Adrenal gland (tissue), 12 donors: ENCODE results near the gene DZIP1L. TPM values are rescaled to one million over a fixed set of nuclear protein-coding genes. Genes with fewer than 3 reads are reported as not detected.
"Not testable (repeated sequence)": the region's sequence is repeated elsewhere in the genome, so short reads cannot be mapped to it uniquely, and the experiment has no call there.

Experiments used
- DNase-seq, 7 donors: peaks; one replicate each; pipeline ENCODE4 v3.0.0-alpha.2; 2019 to 2020
- H3K27ac ChIP-seq, 5 donors: fragments of 200-600 bp; sonication (generic) in 4 of 5; 1 replicate in 3 of 5; 2 replicates in 2 of 5; pipeline versions ENCODE4 v1.5.1 to v1.8.0; 2016 to 2020; ENCODE audit warnings: mild to moderate bottlenecking in 1 of 5
- H3K27me3 ChIP-seq: fragments of 200-600 bp; 2 replicates; pipeline ENCODE4 v1.8.0; 2021
- H3K36me3 ChIP-seq, 2 donors: fragments of 200-600 bp; replicated peaks in 1 of 2; 1 replicate in 1 of 2; 2 replicates in 1 of 2; pipeline versions ENCODE4 v1.5.1 to v1.8.0; 2018 to 2022
- H3K4me1 ChIP-seq, 2 donors: fragments of 200-600 bp; replicated peaks in 1 of 2; 1 replicate in 1 of 2; 2 replicates in 1 of 2; pipeline versions ENCODE4 v1.5.1 to v1.8.0; 2018 to 2021
- H3K4me3 ChIP-seq, 4 donors: fragments of 200-600 bp; sonication (generic) in 3 of 4; one replicate each; pipeline ENCODE4 v1.5.1; 2016 to 2018
- H3K9me3 ChIP-seq, 3 donors: fragments of 200-600 bp; sonication (generic) in 1 of 3; replicated peaks in 1 of 3; 1 replicate in 2 of 3; 2 replicates in 1 of 3; pipeline versions ENCODE4 v1.5.1 to v1.8.0; 2016 to 2021
- POLR2A ChIP-seq, 2 donors: fragments of 450-650 bp; IDR thresholded peaks; one replicate each; pipeline ENCODE4 v1.6.1; 2017; ENCODE audit warnings: antibody characterized with exemption in 2 of 2, mild to moderate bottlenecking in 2 of 2, moderate library complexity in 1 of 2
- WGBS, 4 donors: extraction: QIAGEN DNeasy Blood & Tissue Kit in 2 of 4; methylation state at CpG; one replicate each; pipeline versions ENCODE4 v1.1.5 to v1.1.7; 2013 to 2017; 5-methylcytosine and 5-hydroxymethylcytosine counted together
- intact Hi-C, 2 donors: fragments of 100-400 bp; cut with DNase I; formaldehyde crosslinking; loops; one replicate each; pipeline versions ENCODE4 v1.14.1 to v1.15.0; 2022 to 2023
- polyA plus RNA-seq, 3 donors: library from polyadenylated mRNA; stranded (reverse); fragments of 200-250 nt in 2 of 3; fragments of 350-450 nt in 1 of 3; fragmentation: Illumina TruSeq in 1 of 3; extraction: RNeasy Lipid Tissue Mini Kit (QIAGEN cat#74804) in 1 of 3; gene quantifications; one replicate each; pipeline ENCODE4 v1.2.3, GENCODE V29; 2013 to 2014
- total RNA-seq, 9 donors: library from RNA; depleted of rRNA in 4 of 9; stranded (reverse); fragments of >200 nt in 4 of 9; fragments of 120-200 nt in 1 of 9; fragmentation: NEBNext Ultra II Directional in 1 of 9; extraction: Animal tissue kit (Norgen Biotek cat#: 25700) in 1 of 9; gene quantifications; one replicate each; pipeline versions ENCODE4 v1.1.0 to v1.2.4, GENCODE V29; 2013 to 2023
- TF ChIP-seq, protein P1 (sequence below), 6 experiments: fragments of 450-650 bp in 4 of 6; fragments of 200-600 bp in 2 of 6; sonication (generic) in 1 of 6; IDR thresholded peaks; 1 replicate in 5 of 6; 2 replicates in 1 of 6; pipeline versions ENCODE4 v1.5.1 to v1.8.0; 2016 to 2021; ENCODE audit warnings: antibody characterized with exemption in 6 of 6, mild to moderate bottlenecking in 2 of 6, moderate library complexity in 1 of 6
- donor health status: healthy with polysubstance abuse.
- donor health status: Bipolar disorder and iron deficiency.
- donor health status: DM: yes; HTN: yes; CAD: no.
- donor health status: DM: no; HTN: no; CAD: no.
- donor health status: DM: no; HTN: no; CAD: no.
- donor health status: DM: yes; HTN: yes; CAD: no.

DZIP1L gene
- total and polyA plus RNA-seq, 12 donors, result 1.2 to 13.7 (median 5.2) TPM

DNA sequence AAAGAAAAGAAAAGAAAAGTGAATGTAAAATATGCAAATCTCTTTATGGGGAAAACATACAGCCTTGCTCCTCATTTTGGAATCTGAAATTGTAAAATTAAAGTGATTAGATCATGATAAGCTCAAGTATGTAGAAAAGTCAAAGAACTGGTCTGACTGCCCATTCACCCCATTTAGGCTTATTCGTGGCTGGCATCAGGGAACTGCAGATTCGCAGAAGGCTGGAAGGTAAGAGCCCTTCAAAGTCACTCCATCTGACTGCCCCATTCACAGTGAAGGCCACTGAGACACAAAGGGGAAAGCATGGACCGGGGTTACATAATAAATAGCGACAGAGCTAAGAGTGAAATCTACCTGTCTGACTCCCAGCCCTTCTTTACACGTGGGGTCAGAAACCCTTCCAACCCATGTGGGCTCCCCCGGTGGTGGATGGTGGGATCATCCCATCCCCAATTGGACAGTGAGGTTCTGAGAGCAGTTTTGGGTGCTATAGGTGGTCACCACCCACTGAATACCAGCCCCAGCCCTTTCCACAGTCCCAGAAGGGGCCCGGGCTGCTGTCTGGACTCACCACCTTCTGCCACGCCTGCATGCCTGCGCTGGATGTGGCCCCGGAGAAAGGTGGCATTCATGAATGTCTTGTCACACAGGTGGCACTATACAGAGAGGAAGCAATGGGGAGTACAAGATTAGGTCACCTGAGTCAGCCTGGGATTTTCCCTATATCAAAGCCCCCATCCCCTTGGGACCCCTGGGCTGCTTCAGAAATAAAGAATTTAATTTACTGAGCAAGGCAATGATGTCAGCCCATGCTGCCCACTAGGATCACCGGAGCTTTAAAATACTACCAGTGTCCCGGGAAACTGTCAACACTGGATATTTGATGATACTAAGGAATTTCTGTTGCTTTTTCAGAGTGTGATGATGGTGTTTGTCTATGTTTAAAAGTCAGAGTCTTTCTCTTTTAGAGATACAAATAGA lies 17.9 kb downstream of the DZIP1L start:
- peaks cover 0 to 17% of the 10 kb centered on the region in 2 donors for H3K36me3 ChIP-seq
- intact Hi-C loops, result no loop called here
- WGBS, 4 donors, result 84 to 90% (median 88%) methylated on average over 8 to 12 of the region's 12 CpGs

DNA sequence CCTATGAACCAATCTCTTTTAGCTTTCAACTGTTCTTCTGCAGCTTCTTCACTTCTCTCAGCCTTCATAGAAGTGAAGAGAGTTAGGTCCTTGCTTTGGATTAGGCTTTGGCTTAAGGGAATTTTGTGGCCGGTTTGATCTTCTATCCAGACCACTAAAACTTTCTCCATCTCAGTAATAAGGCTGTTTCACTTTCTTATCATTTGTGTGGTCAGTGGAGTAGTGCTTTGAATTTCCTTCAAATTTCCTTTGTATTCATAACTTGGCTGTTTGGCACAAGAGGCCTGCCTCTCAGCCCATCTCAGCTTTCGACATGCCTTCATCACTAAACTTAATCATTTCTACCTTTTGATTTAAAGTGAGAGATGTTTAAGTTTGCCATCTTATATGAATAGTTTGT lies 21.7 kb downstream of the DZIP1L start:
- intact Hi-C loops, result no loop called here

More for the DNA sequence above, 17.9 kb downstream of the DZIP1L start:
- Histone ChIP-seq H3K27ac (no peak overlapping the region), H3K4me3 (no peak overlapping the region), H3K9me3 (no peaks in the 10 kb centered on the region), H3K4me1 (no peaks in the 10 kb centered on the region), H3K27me3 (no peaks in the 10 kb centered on the region)
- DNase-seq, result no peak
- TF ChIP-seq, protein P1, sequence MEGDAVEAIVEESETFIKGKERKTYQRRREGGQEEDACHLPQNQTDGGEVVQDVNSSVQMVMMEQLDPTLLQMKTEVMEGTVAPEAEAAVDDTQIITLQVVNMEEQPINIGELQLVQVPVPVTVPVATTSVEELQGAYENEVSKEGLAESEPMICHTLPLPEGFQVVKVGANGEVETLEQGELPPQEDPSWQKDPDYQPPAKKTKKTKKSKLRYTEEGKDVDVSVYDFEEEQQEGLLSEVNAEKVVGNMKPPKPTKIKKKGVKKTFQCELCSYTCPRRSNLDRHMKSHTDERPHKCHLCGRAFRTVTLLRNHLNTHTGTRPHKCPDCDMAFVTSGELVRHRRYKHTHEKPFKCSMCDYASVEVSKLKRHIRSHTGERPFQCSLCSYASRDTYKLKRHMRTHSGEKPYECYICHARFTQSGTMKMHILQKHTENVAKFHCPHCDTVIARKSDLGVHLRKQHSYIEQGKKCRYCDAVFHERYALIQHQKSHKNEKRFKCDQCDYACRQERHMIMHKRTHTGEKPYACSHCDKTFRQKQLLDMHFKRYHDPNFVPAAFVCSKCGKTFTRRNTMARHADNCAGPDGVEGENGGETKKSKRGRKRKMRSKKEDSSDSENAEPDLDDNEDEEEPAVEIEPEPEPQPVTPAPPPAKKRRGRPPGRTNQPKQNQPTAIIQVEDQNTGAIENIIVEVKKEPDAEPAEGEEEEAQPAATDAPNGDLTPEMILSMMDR (IDR thresholded peaks at IDR 0.05), result peak in 2 of 6 experiments; percentile 7 to 13
- TF ChIP-seq POLR2A (IDR thresholded peaks at IDR 0.05), result no peak

DNA sequence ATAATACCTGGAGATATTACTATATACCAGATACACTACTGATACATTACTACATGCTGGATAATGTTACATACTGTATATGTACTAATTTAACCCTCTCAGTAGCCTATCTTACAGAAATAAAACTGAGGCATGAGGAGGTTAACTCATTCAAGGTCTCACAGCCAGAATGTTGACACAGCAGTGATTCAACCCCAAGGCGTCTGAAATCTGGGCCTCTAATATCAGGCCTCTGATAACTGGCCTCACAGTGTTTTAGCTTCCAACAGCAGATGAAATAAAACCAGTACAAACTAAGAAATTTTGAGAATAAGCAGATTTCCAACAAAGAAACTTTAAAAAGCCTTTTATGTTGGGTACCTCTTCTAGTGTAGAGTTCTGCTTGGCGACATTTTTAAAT lies 23.4 kb downstream of the DZIP1L start:
- Histone ChIP-seq H3K4me1 (no peaks in the 10 kb centered on the region), H3K9me3 (no peaks in the 10 kb centered on the region), H3K36me3 (peaks cover 0 to 7% of the 10 kb centered on the region in 2 donors), H3K4me3 (no peak overlapping the region), H3K27me3 (no peaks in the 10 kb centered on the region), H3K27ac (no peak overlapping the region)
- WGBS, 4 donors, result 68 to 74% (median 72%) methylated on average over 2 of the region's 2 CpGs
- DNase-seq, result no peak
- TF ChIP-seq POLR2A (IDR thresholded peaks at IDR 0.05), result no peak
- TF ChIP-seq, protein P1 (IDR thresholded peaks at IDR 0.05), result no peak
- intact Hi-C loops, result no loop called here

More for the DNA sequence above, 21.7 kb downstream of the DZIP1L start:
- WGBS, 4 donors, result 45 to 50% (median 48%) methylated on average over 2 of the region's 2 CpGs
- Histone ChIP-seq H3K4me1 (no peaks in the 10 kb centered on the region), H3K36me3 (peaks cover 0 to 6% of the 10 kb centered on the region in 2 donors), H3K27me3 (no peaks in the 10 kb centered on the region), H3K4me3 (no peak overlapping the region), H3K9me3 (no peaks in the 10 kb centered on the region), H3K27ac (no peak overlapping the region)
- TF ChIP-seq, protein P1 (IDR thresholded peaks at IDR 0.05), result no peak
- TF ChIP-seq POLR2A (IDR thresholded peaks at IDR 0.05), result no peak
- no peak for DNase-seq

DNA sequence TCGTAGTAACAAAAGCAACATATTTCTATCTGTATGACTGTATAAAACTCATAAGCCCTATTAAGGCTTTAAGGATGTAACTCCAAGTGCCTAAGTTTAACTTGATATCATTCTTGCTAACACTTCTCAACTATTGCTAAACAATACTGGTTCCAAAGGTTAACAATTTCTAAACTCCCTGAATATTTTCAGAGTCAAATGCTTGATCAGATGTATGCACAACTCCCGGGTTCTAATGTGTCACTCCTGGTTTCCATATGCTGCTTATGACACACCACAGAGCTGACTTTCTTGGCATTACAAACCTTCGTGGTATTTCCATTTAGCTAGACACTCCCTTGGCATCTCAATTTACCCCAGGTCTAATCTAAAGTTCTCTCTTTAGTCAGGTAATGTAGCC lies 26.3 kb downstream of the DZIP1L start:
- peaks cover 0 to 10% of the 10 kb centered on the region in 2 donors for H3K36me3 ChIP-seq
- H3K4me1 ChIP-seq, result no peaks in the 10 kb centered on the region
- intact Hi-C loops, result no loop called here
- no peak overlapping the region for H3K4me3 ChIP-seq
- WGBS, 4 donors, result 89 to 92% (median 90%) methylated on average over 3 of the region's 3 CpGs
- TF ChIP-seq, protein P1 (IDR thresholded peaks at IDR 0.05), result no peak
- TF ChIP-seq POLR2A (IDR thresholded peaks at IDR 0.05), result no peak
- no peak overlapping the region for H3K27ac ChIP-seq
- no peaks in the 10 kb centered on the region for H3K27me3 ChIP-seq
- DNase-seq, result no peak
- H3K9me3 ChIP-seq, result no peaks in the 10 kb centered on the region

DNA sequence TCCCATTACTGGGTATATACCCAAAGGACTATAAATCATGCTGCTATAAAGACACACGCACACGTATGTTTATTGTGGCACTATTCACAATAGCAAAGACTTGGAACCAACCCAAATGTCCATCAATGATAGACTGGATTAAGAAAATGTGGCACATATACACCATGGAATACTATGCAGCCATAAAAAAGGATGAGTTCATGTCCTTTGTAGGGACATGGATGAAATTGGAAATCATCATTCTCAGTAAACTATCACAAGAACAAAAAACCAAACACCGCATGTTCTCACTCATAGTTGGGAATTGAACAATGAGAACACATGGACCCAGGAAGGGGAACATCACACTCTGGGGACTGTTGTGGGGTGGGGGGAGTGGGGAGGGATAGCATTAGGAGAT lies 29.7 kb downstream of the DZIP1L start:
- H3K36me3 ChIP-seq, result peaks cover 0 to 14% of the 10 kb centered on the region in 2 donors
- DNase-seq, H3K9me3 ChIP-seq, H3K4me3 ChIP-seq, H3K4me1 ChIP-seq, H3K27ac ChIP-seq, intact Hi-C loops, H3K27me3 ChIP-seq: not testable (repeated sequence)
- WGBS, 4 donors, result 88 to 100% (median 97%) methylated on average over 1 to 2 of the region's 3 CpGs
